ENCODE data around the gene FBXO34. TPM values are rescaled to one million over a fixed set of nuclear protein-coding genes. Genes with fewer than 3 reads are reported as not detected.
A peak's percentile ranks its signal among the peaks of the same experiment; 100 is the strongest.

Gene FBXO34
- total and polyA plus RNA-seq, 2 of the 13 experiments (the other 11 are each of a cell fraction or from before 2014, with no cell fraction given): 8.8 to 13.5 TPM

- TF ChIP-seq ZNF280D (CRISPR knock-in tag; IDR thresholded peaks at IDR 0.05): no peak
- TF ChIP-seq FUBP1 (CRISPR knock-in tag; IDR thresholded peaks at IDR 0.05; ENCODE audit: borderline replicate concordance): no peak
- no peak for TF ChIP-seq SNRNP70 (IDR thresholded peaks at IDR 0.05; ENCODE audit: low read depth, low read length)
- no peak for TF ChIP-seq ATM (IDR thresholded peaks at IDR 0.05; ENCODE audit: borderline replicate concordance)
- TF ChIP-seq ZMAT3 (CRISPR knock-in tag; conservative IDR thresholded peaks at IDR 0.05): no peak
- TF ChIP-seq SOX6 (IDR thresholded peaks at IDR 0.05): no peak
- no peak for TF ChIP-seq SOX6 (CRISPR knock-in tag; IDR thresholded peaks at IDR 0.05)
- TF ChIP-seq ZNF256 (CRISPR knock-in tag; conservative IDR thresholded peaks at IDR 0.05): no peak
- TF ChIP-seq HNF1A (IDR thresholded peaks at IDR 0.05; ENCODE audit: low read depth): no peak
- TF ChIP-seq HNF1A (CRISPR knock-in tag; IDR thresholded peaks at IDR 0.05; ENCODE audit: borderline replicate concordance): no peak
- no peak; the same call in 1 of the 2 replicates for TF ChIP-seq NKX3-1 (CRISPR knock-in tag; IDR thresholded peaks at IDR 0.05)
- TF ChIP-seq ZNF430 (CRISPR knock-in tag; IDR thresholded peaks at IDR 0.05): peak; percentile 42; the same call in 1 of the 2 replicates
- no peak for TF ChIP-seq ZNF713 (CRISPR knock-in tag; IDR thresholded peaks at IDR 0.05)
- no peak for TF ChIP-seq YY1 (IDR thresholded peaks at IDR 0.05; ENCODE audit: insufficient read depth, insufficient replicate concordance, low read depth, low read length)
- TF ChIP-seq FOXP1 (IDR thresholded peaks at IDR 0.05): no peak
- no peak for TF ChIP-seq FOXP1 (CRISPR knock-in tag; IDR thresholded peaks at IDR 0.05)
- TF ChIP-seq ZFP36L1 (CRISPR knock-in tag; IDR thresholded peaks at IDR 0.05): no peak
- no peak for TF ChIP-seq ATF3 (CRISPR knock-in tag; IDR thresholded peaks at IDR 0.05)
- TF ChIP-seq ZNF556 (CRISPR knock-in tag; IDR thresholded peaks at IDR 0.05; ENCODE audit: borderline replicate concordance): no peak
- no peak for TF ChIP-seq ZNF264 (CRISPR knock-in tag; IDR thresholded peaks at IDR 0.05)
- no peak; the same call in 1 of the 2 replicates for TF ChIP-seq ARID2 (CRISPR knock-in tag; IDR thresholded peaks at IDR 0.05; ENCODE audit: borderline replicate concordance)
- no peak for TF ChIP-seq DPF2 (CRISPR knock-in tag; IDR thresholded peaks at IDR 0.05; ENCODE audit: borderline replicate concordance, low read depth)
Observed at GRCh38 chr14:55271572-55272298, 514 bp downstream of the FBXO34 start (continued).

Measured in HepG2 (cell line).